Fibroblast of lung (primary cell): ENCODE measurements around the gene AP4S1. TPM values are rescaled to one million over a fixed set of nuclear protein-coding genes. Genes with fewer than 3 reads are reported as not detected.

Experiments used
- DNase-seq, 2 donors: peaks; one replicate each; pipeline versions ENCODE4 v3.0.0 to v3.0.0-alpha.2; 2010; ENCODE audit warnings: low read depth in 2 of 2
- H2AFZ ChIP-seq: 2 replicates; pipeline ENCODE4 v1.5.1; 2012; ENCODE audit warnings: low read length, control low read depth, inconsistent platforms
- H3K27ac ChIP-seq: 2 replicates; pipeline ENCODE4 v1.5.1; 2011; ENCODE audit warnings: low read length, control low read depth; ENCODE audit not compliant: insufficient read depth
- H3K27me3 ChIP-seq: 2 replicates; pipeline ENCODE4 v1.5.1; 2011; ENCODE audit warnings: mild to moderate bottlenecking, low read length; ENCODE audit not compliant: control insufficient read depth, insufficient read depth
- H3K36me3 ChIP-seq: 2 replicates; pipeline ENCODE4 v1.5.1; 2011; ENCODE audit warnings: low read length; ENCODE audit not compliant: control insufficient read depth, insufficient read depth
- H3K4me1 ChIP-seq: 2 replicates; pipeline ENCODE4 v1.5.1; 2011; ENCODE audit warnings: low read length; ENCODE audit not compliant: control insufficient read depth, insufficient read depth; ENCODE audit errors: extremely low read depth
- H3K4me2 ChIP-seq: 2 replicates; pipeline ENCODE4 v1.5.1; 2011; ENCODE audit warnings: low read length, control low read depth; ENCODE audit not compliant: insufficient read depth; ENCODE audit errors: extremely low read depth
- H3K4me3 ChIP-seq, 4 experiments: fragments of 200-600 bp in 1 of 4; sonication (generic) in 1 of 4; replicated peaks in 1 of 4; 2 replicates each; pipeline ENCODE4 v1.5.1; 2011 to 2016; ENCODE audit warnings: low read length in 4 of 4, low read depth in 3 of 4, mild to moderate bottlenecking in 3 of 4, control low read depth in 2 of 4, inconsistent platforms in 1 of 4, mixed read lengths in 1 of 4; ENCODE audit not compliant: insufficient read depth in 1 of 4; ENCODE audit errors: control extremely low read depth in 1 of 4
- H3K79me2 ChIP-seq: 2 replicates; pipeline ENCODE4 v1.5.1; 2012; ENCODE audit warnings: mild to moderate bottlenecking, low read length, inconsistent platforms; ENCODE audit not compliant: control insufficient read depth, insufficient read depth
- H3K9ac ChIP-seq: 2 replicates; pipeline ENCODE4 v1.5.1; 2011; ENCODE audit warnings: mild to moderate bottlenecking, low read length, control low read depth; ENCODE audit not compliant: insufficient read depth
- H3K9me3 ChIP-seq: 2 replicates; pipeline ENCODE4 v1.5.1; 2012; ENCODE audit warnings: low read depth, low read length; ENCODE audit not compliant: control insufficient read depth, insufficient read depth
- H4K20me1 ChIP-seq: 2 replicates; pipeline ENCODE4 v1.5.1; 2011; ENCODE audit warnings: low read length; ENCODE audit not compliant: control insufficient read depth, insufficient read depth; ENCODE audit errors: extremely low read depth
- EZH2 ChIP-seq: IDR thresholded peaks from 2 replicates; pipeline ENCODE4 v1.5.1; 2012; ENCODE audit warnings: low read length, control low read depth, mild to moderate bottlenecking; ENCODE audit errors: missing control alignments
- polyA plus RNA-seq, 2 donors: library from polyadenylated mRNA; depleted of rRNA in 1 of 2; stranded (reverse) in 1 of 2; unstranded in 1 of 2; fragments of >200 nt; gene quantifications; 2 replicates each; pipeline ENCODE4 v1.2.1, GENCODE V29; 2011 to 2012; ENCODE audit warnings: missing spikeins in 1 of 2
- total RNA-seq: library from RNA; depleted of rRNA; stranded (reverse); fragments of >200 nt; gene quantifications from 2 replicates; pipeline ENCODE4 v1.2.1, GENCODE V29; 2014
- TF ChIP-seq, protein P1 (sequence below), 2 donors: IDR thresholded peaks in 1 of 2; conservative IDR thresholded peaks in 1 of 2; 1 replicate in 1 of 2; 2 replicates in 1 of 2; pipeline ENCODE4 v1.5.1; 2011 to 2012; ENCODE audit warnings: low read length in 2 of 2, control low read depth in 1 of 2, inconsistent platforms in 1 of 2, low read depth in 1 of 2, mild to moderate bottlenecking in 1 of 2

AP4S1 gene
- total and polyA plus RNA-seq, 2 donors (not counting 1 experiment from before 2014, with no cell fraction given), result 5.6 to 7.1 TPM

DNA sequence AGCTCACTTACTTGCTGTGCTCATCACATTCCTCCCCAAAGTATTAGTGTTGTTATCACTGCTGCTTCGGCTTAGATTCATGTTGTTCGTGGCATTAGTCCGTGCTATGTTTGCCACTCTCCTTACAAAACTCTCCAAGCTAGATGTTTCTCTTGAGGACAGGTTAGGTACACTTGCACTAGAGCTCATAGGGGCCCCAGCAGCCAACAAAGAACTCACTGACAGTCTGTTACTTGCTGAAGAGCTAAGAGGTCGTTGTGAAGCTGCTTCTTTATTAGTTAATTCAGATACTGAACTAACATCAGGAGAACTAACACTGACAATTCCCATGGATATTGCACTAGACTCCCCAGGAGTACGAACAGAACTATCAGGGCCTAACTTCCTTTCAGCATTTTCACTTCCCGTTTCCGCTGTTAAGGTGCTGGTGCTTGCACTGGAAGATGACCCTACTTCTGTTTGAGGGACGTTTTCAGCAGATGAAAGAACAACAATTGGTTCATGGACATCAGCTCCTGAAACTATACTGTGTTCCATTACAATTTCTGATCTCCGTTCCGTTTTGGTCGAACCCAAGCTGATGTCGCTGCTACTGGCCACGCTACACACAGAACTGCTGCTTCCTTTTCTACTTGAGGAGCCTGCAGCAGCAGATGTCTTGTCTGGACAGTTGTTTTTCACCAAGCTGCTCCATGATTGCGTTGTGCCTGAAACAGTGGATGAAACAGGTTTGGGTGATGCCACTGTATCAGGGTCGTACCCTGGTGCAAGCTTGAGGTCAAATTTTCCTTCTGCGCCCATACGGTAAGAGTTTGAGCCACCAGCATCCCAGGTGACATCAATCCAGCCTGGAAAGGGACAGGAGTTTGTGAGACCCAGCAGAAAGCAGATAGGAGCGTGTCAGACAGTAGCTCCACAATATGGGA, 103.4 kb downstream of the AP4S1 start:
- DNase-seq, result no peak
- peaks cover 12% of the 10 kb centered on the region for H3K36me3 ChIP-seq
- no peak overlapping the region for H3K4me2 ChIP-seq
- no peak overlapping the region for H3K27ac ChIP-seq
- H3K4me1 ChIP-seq, result no peaks in the 10 kb centered on the region
- H2AFZ ChIP-seq, result no peak overlapping the region
- H3K79me2 ChIP-seq, result no peaks in the 10 kb centered on the region
- H3K4me3 ChIP-seq, result no peak overlapping the region
- H3K9me3 ChIP-seq, result no peaks in the 10 kb centered on the region
- H4K20me1 ChIP-seq, result no peaks in the 10 kb centered on the region
- TF ChIP-seq EZH2, result no peak
- TF ChIP-seq, protein P1, sequence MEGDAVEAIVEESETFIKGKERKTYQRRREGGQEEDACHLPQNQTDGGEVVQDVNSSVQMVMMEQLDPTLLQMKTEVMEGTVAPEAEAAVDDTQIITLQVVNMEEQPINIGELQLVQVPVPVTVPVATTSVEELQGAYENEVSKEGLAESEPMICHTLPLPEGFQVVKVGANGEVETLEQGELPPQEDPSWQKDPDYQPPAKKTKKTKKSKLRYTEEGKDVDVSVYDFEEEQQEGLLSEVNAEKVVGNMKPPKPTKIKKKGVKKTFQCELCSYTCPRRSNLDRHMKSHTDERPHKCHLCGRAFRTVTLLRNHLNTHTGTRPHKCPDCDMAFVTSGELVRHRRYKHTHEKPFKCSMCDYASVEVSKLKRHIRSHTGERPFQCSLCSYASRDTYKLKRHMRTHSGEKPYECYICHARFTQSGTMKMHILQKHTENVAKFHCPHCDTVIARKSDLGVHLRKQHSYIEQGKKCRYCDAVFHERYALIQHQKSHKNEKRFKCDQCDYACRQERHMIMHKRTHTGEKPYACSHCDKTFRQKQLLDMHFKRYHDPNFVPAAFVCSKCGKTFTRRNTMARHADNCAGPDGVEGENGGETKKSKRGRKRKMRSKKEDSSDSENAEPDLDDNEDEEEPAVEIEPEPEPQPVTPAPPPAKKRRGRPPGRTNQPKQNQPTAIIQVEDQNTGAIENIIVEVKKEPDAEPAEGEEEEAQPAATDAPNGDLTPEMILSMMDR (conservative IDR thresholded peaks at IDR 0.05 in 1 of 2, IDR thresholded peaks at IDR 0.05 in 1 of 2; ENCODE audit: low read depth in 1 of 2, low read length in 2 of 2), result no peak
- no peak overlapping the region for H3K9ac ChIP-seq
- no peaks in the 10 kb centered on the region for H3K27me3 ChIP-seq

DNA sequence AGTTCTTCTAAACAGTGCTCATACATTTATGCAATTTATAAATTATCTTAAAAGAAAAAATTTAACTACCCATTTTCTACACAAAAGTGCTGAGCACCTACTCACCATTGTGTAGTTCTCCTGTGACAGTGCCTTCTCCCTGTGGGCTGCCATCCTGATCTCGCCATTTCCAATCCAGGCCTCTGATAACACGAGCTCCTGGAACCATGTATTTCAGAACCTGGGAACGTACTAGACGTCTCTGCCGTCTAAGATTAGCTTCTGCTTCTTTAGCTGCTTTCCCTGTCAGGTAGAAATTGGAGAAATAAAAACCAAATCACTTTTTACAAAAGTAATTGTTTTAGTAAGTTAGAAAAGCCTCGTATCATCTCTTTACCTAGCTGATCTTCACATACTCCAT, 107.7 kb downstream of the AP4S1 start:
- Histone ChIP-seq H3K4me3 (no peak overlapping the region), H3K9ac (no peak overlapping the region), H3K27ac (no peak overlapping the region), H3K36me3 (peaks cover 14% of the 10 kb centered on the region), H3K4me2 (no peak overlapping the region), H2AFZ (no peak overlapping the region), H4K20me1 (no peaks in the 10 kb centered on the region), H3K27me3 (no peaks in the 10 kb centered on the region), H3K4me1 (no peaks in the 10 kb centered on the region), H3K79me2 (no peaks in the 10 kb centered on the region), H3K9me3 (no peaks in the 10 kb centered on the region)
- DNase-seq, result no peak
- TF ChIP-seq EZH2, result no peak
- TF ChIP-seq, protein P1 (conservative IDR thresholded peaks at IDR 0.05 in 1 of 2, IDR thresholded peaks at IDR 0.05 in 1 of 2; ENCODE audit: low read depth in 1 of 2, low read length in 2 of 2), result no peak

DNA sequence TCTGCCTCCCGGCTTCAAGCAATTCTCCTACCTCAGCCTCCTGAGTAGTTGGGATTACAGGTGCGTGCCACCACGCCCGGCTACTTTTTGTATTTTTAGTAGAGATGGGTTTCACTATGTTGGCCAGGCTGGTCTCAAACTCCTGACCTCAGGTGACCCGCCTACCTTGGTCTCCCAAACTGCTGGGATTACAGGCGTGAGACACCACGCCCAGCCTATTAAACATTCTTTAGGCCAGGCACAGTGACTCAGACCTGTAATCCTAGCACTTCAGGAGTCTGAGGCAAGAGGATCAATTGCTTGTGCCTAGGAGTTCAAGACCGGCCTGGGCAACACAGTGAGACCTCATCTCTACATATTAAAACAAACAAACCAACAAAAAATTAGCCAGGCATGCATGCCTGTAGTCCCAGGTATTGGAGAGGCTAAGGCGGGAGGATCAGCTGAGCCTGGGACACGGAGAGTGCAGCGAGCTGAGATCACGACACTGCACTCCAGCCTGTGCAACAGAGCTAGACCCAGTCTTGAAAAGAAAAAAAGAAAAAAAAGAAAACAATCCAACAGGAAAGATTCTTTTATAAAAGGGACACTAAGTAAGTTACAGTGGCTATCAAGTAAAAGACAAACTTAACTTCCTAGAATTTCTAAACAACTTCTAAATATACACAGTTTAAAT, 111.9 kb downstream of the AP4S1 start:
- DNase-seq, result no peak
- no peak overlapping the region for H3K4me2 ChIP-seq
- no peak overlapping the region for H3K9ac ChIP-seq
- no peaks in the 10 kb centered on the region for H3K27me3 ChIP-seq
- no peak overlapping the region for H2AFZ ChIP-seq
- TF ChIP-seq EZH2, result no peak
- TF ChIP-seq, protein P1 (conservative IDR thresholded peaks at IDR 0.05 in 1 of 2, IDR thresholded peaks at IDR 0.05 in 1 of 2; ENCODE audit: low read depth in 1 of 2, low read length in 2 of 2), result no peak
- peaks cover 11% of the 10 kb centered on the region for H3K36me3 ChIP-seq
- H3K79me2 ChIP-seq, result no peaks in the 10 kb centered on the region
- H3K9me3 ChIP-seq, result no peaks in the 10 kb centered on the region
- no peaks in the 10 kb centered on the region for H4K20me1 ChIP-seq
- no peak overlapping the region for H3K4me3 ChIP-seq
- no peaks in the 10 kb centered on the region for H3K4me1 ChIP-seq
- no peak overlapping the region for H3K27ac ChIP-seq
